H9 (cell line): ENCODE results near the gene TAPBPL. TPM values are rescaled to one million over a fixed set of nuclear protein-coding genes. Genes with fewer than 3 reads are reported as not detected.
"Not testable (repeated sequence)": the region's sequence is repeated elsewhere in the genome, so short reads cannot be mapped to it uniquely, and the experiment has no call there.

Experiments used
- DNase-seq: peaks from one replicate; pipeline ENCODE4 v3.0.0-alpha.2; 2017
- H2AFZ ChIP-seq: one replicate; pipeline ENCODE4 v1.6.1; 2013; ENCODE audit warnings: mild to moderate bottlenecking, low read length, control low read depth, moderate library complexity
- H2AK5ac ChIP-seq: 2 replicates; pipeline ENCODE4 v1.6.1; 2013; ENCODE audit warnings: low read length, control low read depth, mixed read lengths; ENCODE audit not compliant: insufficient read length
- H2BK120ac ChIP-seq: one replicate; pipeline ENCODE4 v1.6.1; 2013; ENCODE audit warnings: low read depth, mild to moderate bottlenecking, low read length, control low read depth, inconsistent platforms; ENCODE audit not compliant: poor library complexity, severe bottlenecking
- H2BK12ac ChIP-seq: 2 replicates; pipeline ENCODE4 v1.6.1; 2013; ENCODE audit warnings: low read length, control low read depth, mixed read lengths, low read depth; ENCODE audit not compliant: insufficient read length
- H2BK15ac ChIP-seq: 2 replicates; pipeline ENCODE4 v1.6.1; 2013; ENCODE audit warnings: low read depth, low read length, control low read depth
- H2BK20ac ChIP-seq: one replicate; pipeline ENCODE4 v1.6.1; 2013; ENCODE audit warnings: low read depth, mild to moderate bottlenecking, low read length, control low read depth, inconsistent platforms; ENCODE audit not compliant: poor library complexity, severe bottlenecking
- H2BK5ac ChIP-seq: 2 replicates; pipeline ENCODE4 v1.6.1; 2013; ENCODE audit warnings: low read length, control low read depth, mixed read lengths; ENCODE audit not compliant: insufficient read length
- H3K14ac ChIP-seq: 2 replicates; pipeline ENCODE4 v1.6.1; 2013; ENCODE audit warnings: low read length, control low read depth; ENCODE audit not compliant: insufficient read depth
- H3K18ac ChIP-seq: 2 replicates; pipeline ENCODE4 v1.6.1; 2013; ENCODE audit warnings: low read depth, mild to moderate bottlenecking, mixed read lengths, low read length, control low read depth; ENCODE audit not compliant: insufficient read length
- H3K23ac ChIP-seq: 2 replicates; pipeline ENCODE4 v1.6.1; 2013; ENCODE audit warnings: low read length, control low read depth, mixed read lengths, low read depth; ENCODE audit not compliant: insufficient read length
- H3K23me2 ChIP-seq: 2 replicates; pipeline ENCODE4 v1.6.1; 2013; ENCODE audit warnings: low read depth, mild to moderate bottlenecking, mixed read lengths, low read length, control low read depth; ENCODE audit not compliant: insufficient read length, poor library complexity, severe bottlenecking
- H3K27ac ChIP-seq: 2 replicates; pipeline ENCODE4 v1.5.1; 2013; ENCODE audit warnings: low read length, control low read depth, mixed read lengths, low read depth; ENCODE audit not compliant: insufficient read length
- H3K27me3 ChIP-seq: 2 replicates; pipeline ENCODE4 v1.6.1; 2013; ENCODE audit warnings: low read length, control low read depth, inconsistent platforms; ENCODE audit not compliant: insufficient read depth
- H3K4ac ChIP-seq: 2 replicates; pipeline ENCODE4 v1.6.1; 2013; ENCODE audit warnings: low read depth, mild to moderate bottlenecking, control low read depth, inconsistent platforms, low read length, moderate library complexity
- H3K4me1 ChIP-seq: 2 replicates; pipeline ENCODE4 v1.6.1; 2013; ENCODE audit warnings: low read length, control low read depth, inconsistent platforms; ENCODE audit not compliant: insufficient read depth
- H3K4me2 ChIP-seq: 2 replicates; pipeline ENCODE4 v1.6.1; 2013; ENCODE audit warnings: low read length, control low read depth, mixed read lengths; ENCODE audit not compliant: insufficient read length, insufficient read depth
- H3K56ac ChIP-seq: 2 replicates; pipeline ENCODE4 v1.6.1; 2013; ENCODE audit warnings: low read depth, mild to moderate bottlenecking, mixed read lengths, low read length, control low read depth; ENCODE audit not compliant: insufficient read length
- H3K79me1 ChIP-seq: 2 replicates; pipeline ENCODE4 v1.6.1; 2013; ENCODE audit warnings: low read depth, mild to moderate bottlenecking, moderate library complexity, low read length, control low read depth, inconsistent platforms; ENCODE audit not compliant: insufficient read depth, poor library complexity, severe bottlenecking
- H3K79me2 ChIP-seq: 2 replicates; pipeline ENCODE4 v1.6.1; 2013; ENCODE audit warnings: low read length, control low read depth, inconsistent platforms; ENCODE audit not compliant: insufficient read depth
- H3K9ac ChIP-seq: 2 replicates; pipeline ENCODE4 v1.6.1; 2013; ENCODE audit warnings: low read length, control low read depth, mixed read lengths; ENCODE audit not compliant: insufficient read length; ENCODE audit errors: extremely low read depth
- H3K9me3 ChIP-seq: one replicate; pipeline ENCODE4 v1.6.1; 2013; ENCODE audit warnings: low read depth, low read length, inconsistent platforms; ENCODE audit not compliant: control insufficient read depth
- H3T11ph ChIP-seq: one replicate; pipeline ENCODE4 v1.6.1; 2013; ENCODE audit warnings: mild to moderate bottlenecking, low read length, control low read depth, inconsistent platforms
- H4K20me1 ChIP-seq: one replicate; pipeline ENCODE4 v1.6.1; 2013; ENCODE audit not compliant: control insufficient read depth, insufficient read length, insufficient read depth
- H4K5ac ChIP-seq: 2 replicates; pipeline ENCODE4 v1.6.1; 2013; ENCODE audit warnings: low read depth, mild to moderate bottlenecking, mixed read lengths, low read length, control low read depth; ENCODE audit not compliant: insufficient read length
- H4K8ac ChIP-seq: replicated peaks from 2 replicates; pipeline ENCODE4 v1.6.1; 2013; ENCODE audit warnings: low read length, control low read depth, mixed read lengths, low read depth; ENCODE audit not compliant: insufficient read length
- H4K91ac ChIP-seq: 2 replicates; pipeline ENCODE4 v1.6.1; 2013; ENCODE audit warnings: low read depth, mild to moderate bottlenecking, moderate library complexity, mixed read lengths, low read length, control low read depth; ENCODE audit not compliant: insufficient read length
- H3K27ac Mint-ChIP-seq, 3 experiments: 2 replicates in 2 of 3; 3 replicates in 1 of 3; pipeline ENCODE4 v1.8.0; 2020 to 2021; ENCODE audit warnings: mixed read lengths in 3 of 3, mild to moderate bottlenecking in 1 of 3, moderate library complexity in 1 of 3
- H3K27me3 Mint-ChIP-seq: 2 replicates; pipeline ENCODE4 v1.8.0; 2021; ENCODE audit warnings: low read depth, mild to moderate bottlenecking, moderate library complexity, mixed read lengths
- H3K36me3 Mint-ChIP-seq, 3 experiments: 2 replicates in 2 of 3; 3 replicates in 1 of 3; pipeline ENCODE4 v1.8.0; 2020 to 2021; ENCODE audit warnings: low read depth in 3 of 3, mixed read lengths in 3 of 3; ENCODE audit not compliant: insufficient read depth in 1 of 3
- H3K4me1 Mint-ChIP-seq, 2 experiments: 2 replicates each; pipeline ENCODE4 v1.8.0; 2020; ENCODE audit warnings: mixed read lengths in 2 of 2
- H3K4me3 Mint-ChIP-seq, 2 experiments: 2 replicates in 1 of 2; 3 replicates in 1 of 2; pipeline ENCODE4 v1.8.0; 2020 to 2021; ENCODE audit warnings: mild to moderate bottlenecking in 2 of 2, mixed read lengths in 2 of 2, moderate library complexity in 1 of 2
- H3K9me3 Mint-ChIP-seq, 2 experiments: 2 replicates in 1 of 2; 3 replicates in 1 of 2; pipeline ENCODE4 v1.8.0; 2020; ENCODE audit warnings: mild to moderate bottlenecking in 2 of 2, mixed read lengths in 2 of 2, moderate library complexity in 1 of 2
- CTCF ChIP-seq: fragments of 200-600 bp; sonication (generic); conservative IDR thresholded peaks from 3 replicates; pipeline ENCODE4 v1.8.0; 2021; ENCODE audit warnings: antibody characterized with exemption, mild to moderate bottlenecking
- WGBS: extraction: QIAGEN DNeasy Blood & Tissue Kit; methylation state at CpG from one replicate; pipeline ENCODE4 v1.1.7; 2013; ENCODE audit warnings: missing lambda C conversion rate, low lambda C conversion rate, mixed read lengths; ENCODE audit not compliant: insufficient read length; ENCODE audit errors: extremely low coverage; 5-methylcytosine and 5-hydroxymethylcytosine counted together
- total RNA-seq: library from RNA; stranded (reverse); gene quantifications from 2 replicates; pipeline ENCODE4 v1.2.1, GENCODE V29; 2021

The TAPBPL gene
- total RNA-seq, 1 experiment from 2014 or later: 1.4 TPM

GRCh38 chr12:6494968-6495367, 43.1 kb downstream of the TAPBPL start:
- H3K4me3 Mint-ChIP-seq: peak overlapping the region; percentile 90 to 91
- no CpG with 5 or more reads among the region's 1 CpG for WGBS
- no peak for TF ChIP-seq CTCF
- no peak for DNase-seq
- H3K9me3 Mint-ChIP-seq: no peaks in the 10 kb centered on the region
- Histone ChIP-seq H3K27ac (no peak overlapping the region), H3K23me2 (peaks cover 9% of the 10 kb centered on the region), H3K4me1 (0 out of 2 replicates have a peak, but pooled peaks cover 2% of the 10 kb centered on the region), H3K27me3 (no peaks in the 10 kb centered on the region), H2BK5ac (no peak overlapping the region), H2AFZ (no peak overlapping the region), H2BK15ac (no peak overlapping the region), H3K18ac (no peak overlapping the region), H3K14ac (no peak overlapping the region), H3K23ac (no peak overlapping the region), H4K20me1 (no peaks in the 10 kb centered on the region), H2AK5ac (no peak overlapping the region), H4K91ac (no peak overlapping the region), H3K79me1 (peaks cover 8% of the 10 kb centered on the region), H3K4ac (no peak overlapping the region), H3K4me2 (peak overlapping the region; percentile 100), H2BK12ac (no peak overlapping the region), H4K8ac (no peak overlapping the region), H3K9ac (peak overlapping the region; percentile 72), H3K79me2 (peaks cover 4% of the 10 kb centered on the region; the same call in 1 of the 2 replicates), H3T11ph (no peak overlapping the region), H2BK120ac (no peak overlapping the region), H4K5ac (no peak overlapping the region), H3K9me3 (no peaks in the 10 kb centered on the region), H3K56ac (no peak overlapping the region), H2BK20ac (no peak overlapping the region)
- H3K27ac Mint-ChIP-seq: no peak overlapping the region; a peak in 1 of 7 replicates
- no peaks in the 10 kb centered on the region for H3K27me3 Mint-ChIP-seq
- H3K4me1 Mint-ChIP-seq: peaks cover 20 to 23% of the 10 kb centered on the region in 2 experiments
- H3K36me3 Mint-ChIP-seq: peaks cover 25 to 55% (median 53%) of the 10 kb centered on the region in 3 experiments

DNA sequence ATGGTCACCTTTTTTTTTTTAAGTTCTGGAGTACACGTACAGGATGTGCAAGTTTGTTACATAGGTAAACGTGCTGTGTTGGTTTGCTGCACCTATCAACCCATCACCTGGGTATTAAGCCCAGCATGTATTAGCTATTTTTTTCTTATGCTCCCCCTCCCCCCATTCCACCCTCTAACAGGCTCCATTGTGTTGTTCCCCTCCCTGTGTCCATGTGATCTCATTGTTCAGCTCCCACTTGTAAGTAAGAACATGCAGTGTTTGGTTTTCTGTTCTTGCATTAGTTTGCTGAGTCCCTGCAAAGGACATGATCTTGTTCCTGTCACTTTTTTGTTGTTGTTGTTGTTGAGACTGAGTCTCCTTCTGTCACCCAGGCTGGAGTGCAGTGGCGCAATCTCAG, 45.4 kb downstream of the TAPBPL start:
- H3K14ac ChIP-seq, H3K9me3 ChIP-seq, H3T11ph ChIP-seq, DNase-seq, H3K79me2 ChIP-seq, H2AFZ ChIP-seq, H3K56ac ChIP-seq, H3K4me1 ChIP-seq, H2BK20ac ChIP-seq, H3K4ac ChIP-seq, H3K9ac ChIP-seq, H2BK120ac ChIP-seq, H3K9me3 Mint-ChIP-seq, H3K27me3 ChIP-seq, H3K4me2 ChIP-seq, H3K27me3 Mint-ChIP-seq, H2BK15ac ChIP-seq, H3K27ac ChIP-seq, H3K23me2 ChIP-seq, H3K23ac ChIP-seq, H3K18ac ChIP-seq, H4K5ac ChIP-seq, H4K91ac ChIP-seq, H2AK5ac ChIP-seq, H4K20me1 ChIP-seq, H4K8ac ChIP-seq, H2BK5ac ChIP-seq, H2BK12ac ChIP-seq: not testable (repeated sequence)
- no CpG with 5 or more reads among the region's 3 CpGs for WGBS
- Mint-ChIP-seq H3K4me1 (peaks cover 16 to 19% of the 10 kb centered on the region in 2 experiments), H3K4me3 (0 out of 5 replicates have a peak overlapping the region, but pooled peaks of 1 of the 2 experiments have one; percentile 7), H3K27ac (peak overlapping the region in 2 of 3 experiments; percentile 77 to 78; a peak in 2 of 7 replicates), H3K36me3 (peaks cover 20 to 47% (median 46%) of the 10 kb centered on the region in 3 experiments)
- peaks cover 14% of the 10 kb centered on the region for H3K79me1 ChIP-seq
